GM18519 (cell line): ENCODE data around the gene HIVEP3.
"Not testable (repeated sequence)": the region's sequence is repeated elsewhere in the genome, so short reads cannot be mapped to it uniquely, and the experiment has no call there.

ENCODE experiments used
- ATAC-seq: cut with Tn5 transposase; IDR thresholded peaks from one replicate; pipeline ENCODE4 v1.9.1; 2021; ENCODE audit warnings: mild to moderate bottlenecking, moderate library complexity; ENCODE audit not compliant: unreplicated experiment, low FRiP score

Gene HIVEP3

GRCh38 chr1:41700581-41700980 is 218.1 kb downstream of the HIVEP3 start:
- ATAC-seq, result no peak

- no peak for ATAC-seq
These were observed 218.9 kb downstream of the HIVEP3 start for GRCh38 chr1:41699861-41700248.

GRCh38 chr1:41698916-41699860 is 219.5 kb downstream of the HIVEP3 start:
- ATAC-seq, result peak; percentile 73

- ATAC-seq, result no peak
These were observed 222.3 kb downstream of the HIVEP3 start for GRCh38 chr1:41696381-41696780.

- ATAC-seq, result no peak
These were observed 223.5 kb downstream of the HIVEP3 start for GRCh38 chr1:41695118-41695745.

GRCh38 chr1:41691966-41692365 is 226.8 kb downstream of the HIVEP3 start:
- ATAC-seq, result not testable (repeated sequence)

GRCh38 chr1:41691424-41691823 is 227.3 kb downstream of the HIVEP3 start:
- no peak for ATAC-seq

- no peak for ATAC-seq
These were observed 228.4 kb downstream of the HIVEP3 start for GRCh38 chr1:41690331-41690730.

GRCh38 chr1:41689558-41689981 is 229.2 kb downstream of the HIVEP3 start:
- no peak for ATAC-seq

GRCh38 chr1:41689139-41689538 is 229.6 kb downstream of the HIVEP3 start:
- ATAC-seq, result no peak

- no peak for ATAC-seq
These were observed 231.7 kb downstream of the HIVEP3 start for GRCh38 chr1:41687007-41687406.

- no peak for ATAC-seq
These were observed 234.8 kb downstream of the HIVEP3 start for GRCh38 chr1:41683681-41684500.

- ATAC-seq, result no peak
These were observed 235.7 kb downstream of the HIVEP3 start for GRCh38 chr1:41682845-41683625.

- ATAC-seq, result no peak
These were observed 236.6 kb downstream of the HIVEP3 start for GRCh38 chr1:41682149-41682548.

- no peak for ATAC-seq
These were observed 237.2 kb downstream of the HIVEP3 start for GRCh38 chr1:41681331-41682098.

GRCh38 chr1:41679994-41680393 is 238.7 kb downstream of the HIVEP3 start:
- ATAC-seq, result no peak

- no peak for ATAC-seq
These were observed 239.2 kb downstream of the HIVEP3 start for GRCh38 chr1:41679531-41679930.

- ATAC-seq, result no peak
These were observed 240.4 kb downstream of the HIVEP3 start for GRCh38 chr1:41678111-41678878.

GRCh38 chr1:41677620-41678019 is 241.1 kb downstream of the HIVEP3 start:
- ATAC-seq, result no peak
